Upper lobe of left lung (tissue), 4 donors: Measurements from ENCODE around the gene ACBD6.

Experiments used
- POLR2A ChIP-seq, 4 donors: fragments of 450-650 bp; IDR thresholded peaks; one replicate each; pipeline ENCODE4 v1.5.1; 2016 to 2017; ENCODE audit warnings: antibody characterized with exemption in 4 of 4, mild to moderate bottlenecking in 2 of 4
- POLR2AphosphoS5 ChIP-seq, 2 donors: sonication (generic); formaldehyde crosslinking; IDR thresholded peaks; one replicate each; pipeline ENCODE4 v1.5.1; 2017; ENCODE audit warnings: antibody characterized with exemption in 2 of 2
- TF ChIP-seq, protein P1 (sequence below), 6 experiments: fragments of 450-650 bp in 4 of 6; fragments of 200-600 bp in 2 of 6; sonication (generic) in 2 of 6; IDR thresholded peaks; one replicate each; pipeline ENCODE4 v1.5.1; 2016 to 2019; ENCODE audit warnings: antibody characterized with exemption in 6 of 6

DNA sequence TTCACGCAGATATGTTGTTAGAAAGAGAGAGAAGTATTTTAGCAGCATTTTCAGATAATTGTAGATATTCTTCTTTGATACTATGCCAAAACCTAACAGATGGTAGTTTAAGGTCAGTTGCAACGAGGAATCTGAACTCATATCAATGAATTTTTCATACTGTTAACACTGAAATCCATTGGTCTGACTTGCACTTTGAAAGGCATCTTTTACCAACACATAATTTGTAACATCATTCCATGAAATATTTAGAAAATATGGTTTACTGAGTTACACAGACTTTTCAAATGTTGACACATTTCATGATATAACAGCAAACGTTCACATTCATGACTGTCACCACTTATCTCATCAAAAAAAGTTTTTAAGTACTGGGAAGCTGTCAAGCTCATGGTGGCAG, 4.6 kb downstream of the ACBD6 start:
- TF ChIP-seq, protein P1, sequence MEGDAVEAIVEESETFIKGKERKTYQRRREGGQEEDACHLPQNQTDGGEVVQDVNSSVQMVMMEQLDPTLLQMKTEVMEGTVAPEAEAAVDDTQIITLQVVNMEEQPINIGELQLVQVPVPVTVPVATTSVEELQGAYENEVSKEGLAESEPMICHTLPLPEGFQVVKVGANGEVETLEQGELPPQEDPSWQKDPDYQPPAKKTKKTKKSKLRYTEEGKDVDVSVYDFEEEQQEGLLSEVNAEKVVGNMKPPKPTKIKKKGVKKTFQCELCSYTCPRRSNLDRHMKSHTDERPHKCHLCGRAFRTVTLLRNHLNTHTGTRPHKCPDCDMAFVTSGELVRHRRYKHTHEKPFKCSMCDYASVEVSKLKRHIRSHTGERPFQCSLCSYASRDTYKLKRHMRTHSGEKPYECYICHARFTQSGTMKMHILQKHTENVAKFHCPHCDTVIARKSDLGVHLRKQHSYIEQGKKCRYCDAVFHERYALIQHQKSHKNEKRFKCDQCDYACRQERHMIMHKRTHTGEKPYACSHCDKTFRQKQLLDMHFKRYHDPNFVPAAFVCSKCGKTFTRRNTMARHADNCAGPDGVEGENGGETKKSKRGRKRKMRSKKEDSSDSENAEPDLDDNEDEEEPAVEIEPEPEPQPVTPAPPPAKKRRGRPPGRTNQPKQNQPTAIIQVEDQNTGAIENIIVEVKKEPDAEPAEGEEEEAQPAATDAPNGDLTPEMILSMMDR (IDR thresholded peaks at IDR 0.05), result no peak
- TF ChIP-seq POLR2A (IDR thresholded peaks at IDR 0.05) (no peak), POLR2AphosphoS5 (IDR thresholded peaks at IDR 0.05) (no peak)
